ENCODE results near the gene SZRD1. TPM values are rescaled to one million over a fixed set of nuclear protein-coding genes. Genes with fewer than 3 reads are reported as not detected.

Gene SZRD1
- total RNA-seq, 2 donors from 2014 or later = 54.4 to 81.2 TPM

GRCh38 chr1:16397120-16397519 lies 30.1 kb downstream of the SZRD1 start:
- no peaks in the 10 kb centered on the region for H3K27me3 ChIP-seq
- H3K36me3 ChIP-seq = peaks cover 38% of the 10 kb centered on the region
- DNase-seq (ENCODE audit: low spot score) = no peak
- H3K9me3 ChIP-seq = no peaks in the 10 kb centered on the region
- TF ChIP-seq CTCF (IDR thresholded peaks at IDR 0.05) = no peak
- H3K27ac ChIP-seq = no peak overlapping the region
- peaks cover 0 to 31% of the 10 kb centered on the region in 2 donors for H3K4me1 ChIP-seq
- H3K4me3 ChIP-seq = no peak overlapping the region

- peaks cover 0 to 18% of the 10 kb centered on the region in 2 donors for H3K4me1 ChIP-seq
- peaks cover 35% of the 10 kb centered on the region for H3K36me3 ChIP-seq
Observed at GRCh38 chr1:16398371-16398953, 31.4 kb downstream of the SZRD1 start.

GRCh38 chr1:16402742-16403141 lies 35.7 kb downstream of the SZRD1 start:
- TF ChIP-seq CTCF (IDR thresholded peaks at IDR 0.05) = no peak
- no peaks in the 10 kb centered on the region for H3K27me3 ChIP-seq
- H3K4me1 ChIP-seq = no peaks in the 10 kb centered on the region
- no peaks in the 10 kb centered on the region for H3K9me3 ChIP-seq
- H3K36me3 ChIP-seq = no peaks in the 10 kb centered on the region
- H3K27ac ChIP-seq = no peak overlapping the region
- H3K4me3 ChIP-seq = no peak overlapping the region
- DNase-seq (ENCODE audit: low spot score) = no peak

More at GRCh38 chr1:16398371-16398953, 31.4 kb downstream of the SZRD1 start:
- Histone ChIP-seq H3K4me3 (no peak overlapping the region), H3K27me3 (no peaks in the 10 kb centered on the region), H3K9me3 (no peaks in the 10 kb centered on the region), H3K27ac (no peak overlapping the region)
- no peak for DNase-seq (ENCODE audit: low spot score)
- no peak for TF ChIP-seq CTCF (IDR thresholded peaks at IDR 0.05)

- Histone ChIP-seq H3K4me3 (no peak overlapping the region), H3K4me1 (no peaks in the 10 kb centered on the region), H3K36me3 (no peaks in the 10 kb centered on the region), H3K27ac (no peak overlapping the region), H3K9me3 (no peaks in the 10 kb centered on the region), H3K27me3 (no peaks in the 10 kb centered on the region)
- no peak for TF ChIP-seq CTCF (IDR thresholded peaks at IDR 0.05)
- DNase-seq (ENCODE audit: low spot score) = no peak
Observed at GRCh38 chr1:16405441-16405840, 38.4 kb downstream of the SZRD1 start.

- H3K4me1 ChIP-seq = no peaks in the 10 kb centered on the region
- DNase-seq (ENCODE audit: low spot score) = no peak
- no peak for TF ChIP-seq CTCF (IDR thresholded peaks at IDR 0.05)
Observed at GRCh38 chr1:16406868-16407267, 39.8 kb downstream of the SZRD1 start.

More at GRCh38 chr1:16406868-16407267, 39.8 kb downstream of the SZRD1 start:
- Histone ChIP-seq H3K9me3 (no peaks in the 10 kb centered on the region), H3K27me3 (no peaks in the 10 kb centered on the region), H3K4me3 (no peak overlapping the region), H3K27ac (no peak overlapping the region), H3K36me3 (no peaks in the 10 kb centered on the region)
